Neuronal stem cell (in vitro differentiated cells): ENCODE results near the gene MBP.

Experiments
- DNase-seq: peaks from one replicate; pipeline ENCODE4 v3.0.0-alpha.2; 2013; ENCODE audit warnings: low spot score
- H2AFZ ChIP-seq: one replicate; pipeline ENCODE4 v1.6.1; 2013; ENCODE audit warnings: mild to moderate bottlenecking, low read length, inconsistent platforms
- H2AK5ac ChIP-seq: 2 replicates; pipeline ENCODE4 v1.6.1; 2013; ENCODE audit warnings: low read depth, mild to moderate bottlenecking, inconsistent platforms, low read length, moderate library complexity, mixed read lengths
- H2BK120ac ChIP-seq: 2 replicates; pipeline ENCODE4 v1.6.1; 2013; ENCODE audit warnings: low read depth, mild to moderate bottlenecking, inconsistent platforms, low read length, moderate library complexity, mixed read lengths
- H2BK12ac ChIP-seq: one replicate; pipeline ENCODE4 v1.6.1; 2013; ENCODE audit warnings: low read length, inconsistent platforms
- H2BK15ac ChIP-seq: 2 replicates; pipeline ENCODE4 v1.6.1; 2013; ENCODE audit warnings: mild to moderate bottlenecking, low read length, inconsistent platforms, mixed read lengths
- H2BK5ac ChIP-seq: one replicate; pipeline ENCODE4 v1.6.1; 2013; ENCODE audit warnings: inconsistent platforms, mild to moderate bottlenecking, low read length, moderate library complexity
- H3K14ac ChIP-seq: one replicate; pipeline ENCODE4 v1.6.1; 2013; ENCODE audit warnings: low read length, inconsistent platforms
- H3K18ac ChIP-seq: 2 replicates; pipeline ENCODE4 v1.6.1; 2013; ENCODE audit warnings: low read length, inconsistent platforms
- H3K23ac ChIP-seq: 2 replicates; pipeline ENCODE4 v1.6.1; 2013; ENCODE audit warnings: low read depth, mild to moderate bottlenecking, mixed read lengths, low read length, inconsistent platforms; ENCODE audit not compliant: poor library complexity
- H3K27ac ChIP-seq: replicated peaks from 3 replicates; pipeline ENCODE4 v1.5.1; 2013; ENCODE audit warnings: low read length, inconsistent platforms
- H3K27me3 ChIP-seq, 3 experiments: 2 replicates each; pipeline ENCODE4 v1.6.1; 2013; ENCODE audit warnings: low read length in 3 of 3, mild to moderate bottlenecking in 2 of 3, inconsistent platforms in 1 of 3, low read depth in 1 of 3, mixed read lengths in 1 of 3, moderate library complexity in 1 of 3; ENCODE audit not compliant: control insufficient read depth in 3 of 3, insufficient read depth in 3 of 3
- H3K36me3 ChIP-seq, 2 donors: replicated peaks in 1 of 2; 2 replicates each; pipeline ENCODE4 v1.6.1; 2013; ENCODE audit warnings: low read length in 2 of 2; ENCODE audit not compliant: control insufficient read depth in 2 of 2, insufficient read depth in 2 of 2
- H3K4ac ChIP-seq: 2 replicates; pipeline ENCODE4 v1.6.1; 2013; ENCODE audit warnings: inconsistent platforms, mild to moderate bottlenecking, low read length, moderate library complexity
- H3K4me1 ChIP-seq, 2 donors: 1 replicate in 1 of 2; 2 replicates in 1 of 2; pipeline ENCODE4 v1.6.1; 2013; ENCODE audit warnings: low read length in 2 of 2, low read depth in 1 of 2; ENCODE audit not compliant: control insufficient read depth in 2 of 2, insufficient read depth in 1 of 2
- H3K4me2 ChIP-seq: one replicate; pipeline ENCODE4 v1.6.1; 2013; ENCODE audit warnings: mild to moderate bottlenecking, low read length, inconsistent platforms; ENCODE audit not compliant: insufficient read depth, poor library complexity, severe bottlenecking
- H3K4me3 ChIP-seq, 2 donors: 2 replicates each; pipeline ENCODE4 v1.5.1; 2013; ENCODE audit warnings: low read length in 2 of 2, mild to moderate bottlenecking in 2 of 2, inconsistent platforms in 1 of 2, moderate library complexity in 1 of 2
- H3K79me1 ChIP-seq: one replicate; pipeline ENCODE4 v1.6.1; 2013; ENCODE audit warnings: low read depth, mild to moderate bottlenecking, inconsistent platforms, low read length, moderate library complexity
- H3K9ac ChIP-seq: one replicate; pipeline ENCODE4 v1.6.1; 2013; ENCODE audit warnings: mild to moderate bottlenecking, low read depth, low read length, inconsistent platforms; ENCODE audit not compliant: poor library complexity
- H3K9me3 ChIP-seq, 2 donors: replicated peaks in 1 of 2; 2 replicates each; pipeline versions ENCODE3 to v1.6.1; 2013; ENCODE audit warnings: low read length in 2 of 2, mild to moderate bottlenecking in 2 of 2, inconsistent platforms in 1 of 2, low read depth in 1 of 2, mixed read lengths in 1 of 2, moderate library complexity in 1 of 2; ENCODE audit not compliant: control insufficient read depth in 2 of 2, insufficient read depth in 1 of 2
- H4K8ac ChIP-seq: one replicate; pipeline ENCODE4 v1.6.1; 2013; ENCODE audit warnings: low read depth, mild to moderate bottlenecking, inconsistent platforms, low read length, moderate library complexity
- H4K91ac ChIP-seq: one replicate; pipeline ENCODE4 v1.6.1; 2013; ENCODE audit warnings: low read length, low read depth, mild to moderate bottlenecking, inconsistent platforms; ENCODE audit not compliant: poor library complexity
- whole genome bisulfite sequencing, 2 donors: extraction: QIAGEN DNeasy Blood & Tissue Kit; methylation state at CpG; one replicate each; pipeline ENCODE4 v1.1.7; 2013; ENCODE audit warnings: missing lambda C conversion rate in 2 of 2, mixed read lengths in 1 of 2; ENCODE audit not compliant: insufficient read length in 2 of 2, insufficient replicate concordance in 1 of 2; ENCODE audit errors: extremely low coverage in 2 of 2; 5-methylcytosine and 5-hydroxymethylcytosine counted together

MBP gene

GRCh38 chr18:77056344-77057005 is 76.1 kb downstream of the MBP start:
- Histone ChIP-seq H3K79me1 (no peaks in the 10 kb centered on the region), H2AFZ (peak overlapping the region; percentile 83), H2BK120ac (no peak overlapping the region), H2BK12ac (no peak overlapping the region), H3K4me2 (no peak overlapping the region), H3K27me3 (peaks cover 0 to 3% (median 0%) of the 10 kb centered on the region in 3 experiments), H2BK5ac (no peak overlapping the region), H3K23ac (no peak overlapping the region), H3K4me1 (peaks cover 30 to 34% of the 10 kb centered on the region in 2 donors), H2BK15ac (no peak overlapping the region), H3K18ac (peak overlapping the region; percentile 44), H4K91ac (no peak overlapping the region), H3K4ac (no peak overlapping the region), H2AK5ac (no peak overlapping the region), H4K8ac (no peak overlapping the region), H3K27ac (no peak overlapping the region), H3K9me3 (no peaks in the 10 kb centered on the region), H3K36me3 (no peaks in the 10 kb centered on the region), H3K9ac (peak overlapping the region; percentile 47), H3K4me3 (no peak overlapping the region), H3K14ac (peak overlapping the region; percentile 25)
- WGBS, 2 donors, result no CpG with 5 or more reads among the region's 21 CpGs
- DNase-seq, result no peak

GRCh38 chr18:77055429-77056300 is 76.9 kb downstream of the MBP start:
- no peak overlapping the region for H2BK5ac ChIP-seq
- H3K9me3 ChIP-seq, result no peaks in the 10 kb centered on the region
- H3K4me2 ChIP-seq, result no peak overlapping the region
- H2AK5ac ChIP-seq, result no peak overlapping the region
- DNase-seq, result no peak
- no peak overlapping the region for H3K27ac ChIP-seq
- H2BK12ac ChIP-seq, result peak overlapping the region; percentile 80
- H3K4ac ChIP-seq, result no peak overlapping the region
- no peak overlapping the region for H4K91ac ChIP-seq
- no peak overlapping the region for H3K14ac ChIP-seq
- H3K4me3 ChIP-seq, result no peak overlapping the region
- no peak overlapping the region for H3K23ac ChIP-seq
- peaks cover 30 to 34% of the 10 kb centered on the region in 2 donors for H3K4me1 ChIP-seq
- no peaks in the 10 kb centered on the region for H3K36me3 ChIP-seq
- H3K18ac ChIP-seq, result peak overlapping the region; percentile 46
- H4K8ac ChIP-seq, result peak overlapping the region; percentile 77
- H2BK120ac ChIP-seq, result no peak overlapping the region
- no peak overlapping the region for H2BK15ac ChIP-seq
- WGBS, 2 donors, result no CpG with 5 or more reads among the region's 15 CpGs
- peak overlapping the region; percentile 83 for H2AFZ ChIP-seq
- H3K27me3 ChIP-seq, result peaks cover 0 to 3% (median 0%) of the 10 kb centered on the region in 3 experiments
- H3K79me1 ChIP-seq, result no peaks in the 10 kb centered on the region
- H3K9ac ChIP-seq, result no peak overlapping the region

- Histone ChIP-seq H3K9ac (no peak overlapping the region), H4K8ac (no peak overlapping the region), H3K23ac (no peak overlapping the region), H3K79me1 (no peaks in the 10 kb centered on the region), H3K4ac (no peak overlapping the region), H2BK5ac (no peak overlapping the region), H3K4me3 (no peak overlapping the region), H3K4me1 (peaks cover 30 to 34% of the 10 kb centered on the region in 2 donors), H3K4me2 (no peak overlapping the region), H3K27ac (no peak overlapping the region), H4K91ac (no peak overlapping the region), H2AK5ac (peak overlapping the region; percentile 65), H2BK12ac (no peak overlapping the region), H3K14ac (no peak overlapping the region), H3K9me3 (no peaks in the 10 kb centered on the region), H2BK120ac (no peak overlapping the region), H3K18ac (no peak overlapping the region), H2BK15ac (no peak overlapping the region), H3K36me3 (no peaks in the 10 kb centered on the region), H3K27me3 (peaks cover 0 to 3% (median 0%) of the 10 kb centered on the region in 3 experiments), H2AFZ (peak overlapping the region; percentile 52)
- DNase-seq, result peak; percentile 31
- no CpG with 5 or more reads among the region's 15 CpGs for WGBS, 2 donors
Observed at GRCh38 chr18:77054606-77055428, 77.8 kb downstream of the MBP start.
